Measurements from ENCODE around the gene BMPR1B. TPM values are rescaled to one million over a fixed set of nuclear protein-coding genes. Genes with fewer than 3 reads are reported as not detected.

Gene BMPR1B
- total RNA-seq, 1 experiment from 2014 or later, result 0.35 TPM

GRCh38 chr4:94744850-94745249, 12.9 kb upstream of the BMPR1B start:
- no peak overlapping the region for H4K8ac ChIP-seq (replicated peaks; ENCODE audit: insufficient read length, low read depth, low read length)
- H3K56ac ChIP-seq (ENCODE audit: insufficient read length, low read depth, low read length), result no peak overlapping the region
- H3K4me1 Mint-ChIP-seq, result peaks cover 8% of the 10 kb centered on the region in 2 experiments; a peak in 3 of 4 replicates
- H3K23me2 ChIP-seq (ENCODE audit: insufficient read length, low read depth, low read length, poor library complexity, severe bottlenecking), result no peaks in the 10 kb centered on the region
- no peak overlapping the region for H3K27ac Mint-ChIP-seq
- H3K4me3 Mint-ChIP-seq, result no peak overlapping the region
- no peak overlapping the region for H2BK5ac ChIP-seq (ENCODE audit: insufficient read length, low read length)
- H2BK12ac ChIP-seq (ENCODE audit: insufficient read length, low read depth, low read length), result no peak overlapping the region
- no peaks in the 10 kb centered on the region for H4K20me1 ChIP-seq (ENCODE audit: control insufficient read depth, insufficient read depth, insufficient read length)
- H3K27me3 Mint-ChIP-seq (ENCODE audit: low read depth), result no peaks in the 10 kb centered on the region
- H4K5ac ChIP-seq (ENCODE audit: insufficient read length, low read depth, low read length), result no peak overlapping the region
- no peak for DNase-seq
- no peak overlapping the region for H2BK120ac ChIP-seq (ENCODE audit: low read depth, low read length, poor library complexity, severe bottlenecking)
- H3K36me3 Mint-ChIP-seq (ENCODE audit: insufficient read depth in 1 of 3, low read depth in 3 of 3), result no peaks in the 10 kb centered on the region
- no peak overlapping the region for H2AK5ac ChIP-seq (ENCODE audit: insufficient read length, low read length)
- no peak overlapping the region for H3T11ph ChIP-seq (ENCODE audit: low read length)
- H3K27ac ChIP-seq (ENCODE audit: insufficient read length, low read depth, low read length), result no peak overlapping the region
- no peak overlapping the region for H2AFZ ChIP-seq (ENCODE audit: low read length)
- no peaks in the 10 kb centered on the region for H3K79me2 ChIP-seq (ENCODE audit: insufficient read depth, low read length)
- no peak overlapping the region for H3K4me2 ChIP-seq (ENCODE audit: insufficient read depth, insufficient read length, low read length)
- H3K9me3 Mint-ChIP-seq, result no peaks in the 10 kb centered on the region
- no peak overlapping the region for H3K14ac ChIP-seq (ENCODE audit: insufficient read depth, low read length)
- no peak overlapping the region for H3K9ac ChIP-seq (ENCODE audit: extremely low read depth, insufficient read length, low read length)
- H3K79me1 ChIP-seq (ENCODE audit: insufficient read depth, low read depth, low read length, poor library complexity, severe bottlenecking), result no peaks in the 10 kb centered on the region
- H2BK20ac ChIP-seq (ENCODE audit: low read depth, low read length, poor library complexity, severe bottlenecking), result no peak overlapping the region
- no peak overlapping the region for H3K18ac ChIP-seq (ENCODE audit: insufficient read length, low read depth, low read length)
- WGBS (ENCODE audit: extremely low coverage, insufficient read length, low lambda C conversion rate), result no CpG with 5 or more reads among the region's 1 CpG
- no peak overlapping the region for H4K91ac ChIP-seq (ENCODE audit: insufficient read length, low read depth, low read length)
- no peak overlapping the region for H3K23ac ChIP-seq (ENCODE audit: insufficient read length, low read depth, low read length)
- no peaks in the 10 kb centered on the region for H3K9me3 ChIP-seq (ENCODE audit: control insufficient read depth, low read depth, low read length)
- no peak overlapping the region for H2BK15ac ChIP-seq (ENCODE audit: low read depth, low read length)
- no peak overlapping the region for H3K4ac ChIP-seq (ENCODE audit: low read depth, low read length)
- no peaks in the 10 kb centered on the region; the same call in 1 of the 2 replicates for H3K4me1 ChIP-seq (ENCODE audit: insufficient read depth, low read length)
- no peaks in the 10 kb centered on the region for H3K27me3 ChIP-seq (ENCODE audit: insufficient read depth, low read length)
- no peak for TF ChIP-seq CTCF (conservative IDR thresholded peaks at IDR 0.05)

All from H9 (cell line).